Loucy (cell line): ENCODE data around the gene MOB1B.

Experiments used
- EZH2phosphoT487 ChIP-seq: fragments of 200-600 bp; IDR thresholded peaks from 2 replicates; pipeline ENCODE4 v1.6.1; 2018; ENCODE audit warnings: antibody characterized with exemption, mild to moderate bottlenecking, moderate library complexity, borderline replicate concordance
- TF ChIP-seq, protein P1 (sequence below): fragments of 200-600 bp; sonication (generic); conservative IDR thresholded peaks from 2 replicates; pipeline ENCODE4 v1.5.1; 2014; ENCODE audit warnings: mild to moderate bottlenecking, antibody characterized with exemption, low read length

DNA sequence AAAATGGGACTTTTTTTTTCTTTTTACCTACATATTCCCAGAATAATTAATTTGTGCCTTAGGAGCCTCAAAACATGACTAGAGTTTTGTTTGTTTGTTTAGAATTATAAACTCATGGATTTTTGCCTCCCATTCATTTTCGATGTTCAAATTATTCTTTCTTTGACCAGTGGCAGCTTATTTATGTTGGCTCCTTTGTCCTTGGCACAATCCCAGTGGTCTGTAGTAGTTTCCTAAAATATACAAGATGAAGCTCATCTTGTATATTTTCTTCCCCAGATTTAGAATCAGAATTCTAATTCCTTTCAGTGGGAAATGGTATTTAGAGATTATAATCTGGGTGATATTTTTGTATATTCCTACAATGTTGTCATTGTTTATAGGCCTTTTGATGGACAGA, 118.4 kb downstream of the MOB1B start:
- TF ChIP-seq, protein P1, sequence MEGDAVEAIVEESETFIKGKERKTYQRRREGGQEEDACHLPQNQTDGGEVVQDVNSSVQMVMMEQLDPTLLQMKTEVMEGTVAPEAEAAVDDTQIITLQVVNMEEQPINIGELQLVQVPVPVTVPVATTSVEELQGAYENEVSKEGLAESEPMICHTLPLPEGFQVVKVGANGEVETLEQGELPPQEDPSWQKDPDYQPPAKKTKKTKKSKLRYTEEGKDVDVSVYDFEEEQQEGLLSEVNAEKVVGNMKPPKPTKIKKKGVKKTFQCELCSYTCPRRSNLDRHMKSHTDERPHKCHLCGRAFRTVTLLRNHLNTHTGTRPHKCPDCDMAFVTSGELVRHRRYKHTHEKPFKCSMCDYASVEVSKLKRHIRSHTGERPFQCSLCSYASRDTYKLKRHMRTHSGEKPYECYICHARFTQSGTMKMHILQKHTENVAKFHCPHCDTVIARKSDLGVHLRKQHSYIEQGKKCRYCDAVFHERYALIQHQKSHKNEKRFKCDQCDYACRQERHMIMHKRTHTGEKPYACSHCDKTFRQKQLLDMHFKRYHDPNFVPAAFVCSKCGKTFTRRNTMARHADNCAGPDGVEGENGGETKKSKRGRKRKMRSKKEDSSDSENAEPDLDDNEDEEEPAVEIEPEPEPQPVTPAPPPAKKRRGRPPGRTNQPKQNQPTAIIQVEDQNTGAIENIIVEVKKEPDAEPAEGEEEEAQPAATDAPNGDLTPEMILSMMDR = no peak
- no peak for TF ChIP-seq EZH2phosphoT487
